ELR (cell line): ENCODE results near the gene TALDO1.
"Not testable (repeated sequence)": the region's sequence is repeated elsewhere in the genome, so short reads cannot be mapped to it uniquely, and the experiment has no call there.

Experiments
- DNase-seq: peaks from one replicate; pipeline ENCODE4 v3.0.0-alpha.2; 2015; ENCODE audit warnings: low read depth

Gene TALDO1

DNA sequence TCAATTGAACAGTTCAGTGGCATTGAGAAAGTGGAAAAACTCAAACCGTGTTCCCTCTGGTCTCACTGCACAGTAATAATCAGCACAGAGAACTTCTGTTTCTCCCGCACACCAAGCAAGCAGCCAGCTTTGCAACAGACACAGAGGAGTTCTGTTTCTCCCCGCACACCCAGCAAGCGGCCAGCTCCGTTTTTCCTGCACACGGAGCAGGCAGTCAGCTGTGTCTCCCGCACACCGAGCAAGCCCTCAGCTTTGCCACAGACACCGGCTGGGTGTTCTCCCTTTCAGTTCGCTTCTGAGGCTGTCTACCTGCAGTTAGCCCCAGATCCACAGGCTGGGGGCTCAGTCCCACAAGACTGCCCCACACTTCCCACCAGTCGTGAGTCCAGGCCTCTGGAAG, 9.9 kb upstream of the TALDO1 start:
- DNase-seq: no peak

DNA sequence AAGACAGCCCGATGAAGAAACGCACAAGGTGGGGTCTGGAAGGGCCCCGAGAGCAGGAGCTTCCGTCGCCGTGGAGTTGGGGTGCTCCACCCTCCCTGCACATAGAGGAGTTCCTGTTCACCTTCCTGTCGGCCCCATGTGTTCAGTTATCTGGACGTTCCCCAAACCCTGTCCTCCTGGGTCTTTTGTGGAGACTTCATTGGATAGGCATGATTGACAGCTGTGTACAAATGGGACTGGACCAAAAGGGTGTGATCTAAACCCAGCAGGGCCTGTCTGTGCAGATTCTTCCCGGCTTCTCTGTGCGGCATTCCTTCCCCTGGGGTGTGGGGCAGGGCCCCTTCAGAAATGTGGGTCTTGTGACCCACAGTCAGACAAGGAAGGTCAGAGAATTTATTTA, 9.4 kb upstream of the TALDO1 start:
- DNase-seq: not testable (repeated sequence)

DNA sequence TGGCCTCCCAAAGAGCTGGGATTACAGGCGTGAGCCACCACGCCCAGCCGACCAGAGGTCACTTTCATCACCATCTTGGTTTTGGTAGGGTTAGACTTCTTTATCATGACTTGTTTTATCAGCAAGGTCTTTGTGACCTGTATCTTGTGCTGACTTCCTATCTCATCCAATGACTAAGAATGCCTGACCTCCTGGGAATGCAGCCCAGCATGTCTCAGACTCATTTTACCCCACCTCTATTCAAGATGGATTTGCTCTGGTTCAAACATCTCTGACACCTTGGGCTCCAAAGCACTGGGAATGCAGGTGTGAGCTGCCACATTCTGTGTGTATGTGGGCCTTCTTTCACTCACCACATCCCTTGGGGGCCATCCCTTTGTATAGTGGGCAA, 5.1 kb upstream of the TALDO1 start:
- DNase-seq: peak; percentile 24

DNA sequence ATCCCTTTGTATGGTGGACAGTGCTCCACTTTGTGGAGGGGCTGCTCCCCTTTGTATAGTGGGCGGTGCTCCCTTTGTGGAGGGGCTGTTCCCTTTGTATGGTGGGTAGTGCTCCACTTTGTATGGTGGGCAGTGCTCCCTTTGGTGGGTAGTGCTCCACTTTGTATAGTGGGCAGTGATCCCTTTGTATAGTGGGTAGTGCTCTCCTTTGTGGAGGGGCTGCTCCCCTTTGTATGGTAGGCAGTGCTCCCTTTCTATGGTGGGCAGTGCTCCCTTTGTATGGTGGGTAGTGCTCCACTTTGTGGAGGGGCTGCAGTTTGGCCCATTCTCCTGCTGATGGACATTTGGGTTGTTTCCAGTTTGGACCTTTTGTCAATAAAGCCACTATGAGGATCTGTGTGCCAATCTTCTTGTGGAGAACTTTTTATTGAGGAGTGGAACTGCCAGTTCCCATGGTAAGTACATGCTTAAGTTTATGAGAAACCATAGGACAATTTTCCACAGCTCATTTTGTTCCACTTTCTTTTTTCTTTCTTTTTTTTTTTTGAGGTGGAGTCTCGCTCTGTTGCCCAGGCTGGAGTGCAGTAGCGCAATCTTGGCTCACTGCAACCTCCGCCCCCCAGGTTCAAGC, 4.6 kb upstream of the TALDO1 start:
- DNase-seq: no peak

DNA sequence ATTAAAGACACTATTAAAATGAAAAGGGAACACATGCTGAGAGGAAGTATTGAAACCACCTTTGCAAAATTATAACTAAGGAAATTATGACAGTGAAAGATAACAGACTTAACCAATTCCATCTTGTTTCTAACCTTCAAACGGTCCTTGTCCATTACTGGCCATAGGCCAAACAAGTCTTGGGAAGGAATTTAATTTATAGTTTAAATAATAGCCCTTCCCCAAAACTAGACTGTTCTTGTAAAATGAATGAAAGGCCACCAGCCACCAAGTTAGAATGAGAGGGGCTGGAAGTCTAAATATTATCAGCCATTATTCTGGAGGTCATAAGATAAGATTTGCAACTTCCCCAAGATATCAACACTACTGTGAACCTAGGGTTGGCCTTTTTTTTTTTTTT, 1.8 kb upstream of the TALDO1 start:
- DNase-seq: no peak

DNA sequence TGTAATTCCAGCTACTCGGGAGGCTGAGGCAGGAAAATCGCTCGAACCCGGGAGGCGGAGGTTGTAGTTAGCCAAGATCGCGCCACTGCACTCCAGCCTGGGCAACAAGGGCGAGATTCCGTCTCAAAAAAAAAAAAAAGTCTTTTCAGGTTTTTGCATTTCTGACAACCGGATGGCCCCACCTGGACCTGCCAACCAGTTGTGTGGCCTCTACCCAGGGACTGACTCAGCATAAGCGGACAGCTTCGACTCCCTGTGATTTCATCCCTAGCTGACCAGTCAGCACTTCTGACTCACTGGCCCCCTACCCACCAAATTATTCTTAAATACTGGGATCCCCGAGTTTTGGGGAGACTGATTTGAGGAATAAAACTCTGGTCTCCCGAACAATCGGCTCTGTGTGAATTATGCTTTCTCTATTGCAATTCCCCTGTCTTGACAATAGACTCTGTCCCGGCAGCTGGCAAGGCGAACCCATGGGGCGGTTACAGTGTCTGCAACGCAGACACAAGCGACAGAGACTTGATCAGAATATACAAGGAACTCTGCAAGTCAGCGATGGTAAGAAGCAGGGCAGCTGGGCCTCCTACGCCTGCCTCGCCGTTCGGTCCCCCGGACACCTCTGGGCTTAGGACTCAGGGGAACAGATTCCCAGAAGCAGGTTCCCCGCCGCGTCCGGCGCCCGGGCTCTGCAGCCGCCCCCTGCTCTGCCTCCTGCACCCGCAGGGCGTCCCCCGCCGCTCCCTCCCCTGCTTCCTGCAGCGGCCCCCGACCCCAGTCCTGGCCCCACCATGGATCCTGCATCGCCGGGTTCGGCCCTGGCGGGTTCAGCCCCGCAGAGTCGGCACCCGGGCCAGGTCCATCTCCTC, 741 bp upstream of the TALDO1 start:
- DNase-seq: peak; percentile 45

DNA sequence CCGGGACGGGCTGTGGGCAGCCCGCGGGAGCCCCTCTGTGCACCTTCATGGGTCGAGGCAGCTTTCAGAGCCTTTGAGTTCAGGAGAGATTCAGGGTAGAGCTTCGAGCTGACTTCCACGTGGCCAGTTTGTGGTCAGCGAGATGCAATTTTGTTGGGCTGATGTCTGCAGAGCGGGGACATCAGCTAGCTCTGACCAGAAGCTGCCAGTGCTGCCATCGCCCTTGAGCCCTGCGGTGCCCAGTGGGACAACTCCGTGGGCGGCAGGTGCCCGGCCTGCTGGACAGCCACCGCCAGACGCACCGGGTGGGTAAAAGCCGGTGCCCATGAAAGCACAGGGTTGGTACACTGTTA, 719 bp downstream of the TALDO1 start:
- peak; percentile 42 for DNase-seq

DNA sequence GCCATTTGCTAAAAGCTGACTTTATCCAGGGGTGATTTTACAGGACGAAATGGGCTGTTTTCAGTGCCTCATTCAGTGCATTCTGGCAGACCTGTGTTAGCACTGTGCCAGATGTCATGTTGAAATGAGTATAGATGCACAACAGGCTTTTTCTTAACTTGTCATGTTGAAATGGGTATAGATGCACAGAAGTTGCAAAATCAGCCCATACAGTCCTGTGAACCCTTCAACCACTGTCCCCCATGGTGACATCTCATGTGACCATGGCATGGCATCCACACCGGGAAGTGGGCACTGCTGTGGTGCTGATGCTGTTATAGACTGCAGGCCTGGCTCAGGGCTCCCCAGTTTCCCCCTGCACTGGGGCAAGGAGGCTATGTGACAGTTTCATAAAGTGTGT, 2.5 kb downstream of the TALDO1 start:
- DNase-seq: no peak

DNA sequence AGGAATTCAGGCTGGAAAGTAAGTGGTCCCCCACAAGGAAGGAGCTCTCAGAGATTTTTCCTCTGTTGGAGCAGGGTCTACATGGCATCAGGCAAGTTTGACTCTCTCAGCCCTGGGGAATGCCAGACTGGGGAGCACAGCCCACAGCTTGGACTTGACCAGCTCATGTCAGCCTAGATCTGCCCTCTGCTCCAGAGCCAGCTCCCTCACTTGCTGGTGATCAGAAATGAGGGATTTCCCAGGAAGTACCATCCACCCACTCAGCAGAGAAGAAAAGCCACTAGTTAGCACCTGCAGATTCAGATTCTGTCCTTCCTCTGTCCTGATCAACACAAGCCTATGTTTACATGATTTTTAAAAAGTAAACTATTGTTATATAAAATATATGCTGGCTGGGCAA, 13.0 kb downstream of the TALDO1 start:
- DNase-seq: no peak

DNA sequence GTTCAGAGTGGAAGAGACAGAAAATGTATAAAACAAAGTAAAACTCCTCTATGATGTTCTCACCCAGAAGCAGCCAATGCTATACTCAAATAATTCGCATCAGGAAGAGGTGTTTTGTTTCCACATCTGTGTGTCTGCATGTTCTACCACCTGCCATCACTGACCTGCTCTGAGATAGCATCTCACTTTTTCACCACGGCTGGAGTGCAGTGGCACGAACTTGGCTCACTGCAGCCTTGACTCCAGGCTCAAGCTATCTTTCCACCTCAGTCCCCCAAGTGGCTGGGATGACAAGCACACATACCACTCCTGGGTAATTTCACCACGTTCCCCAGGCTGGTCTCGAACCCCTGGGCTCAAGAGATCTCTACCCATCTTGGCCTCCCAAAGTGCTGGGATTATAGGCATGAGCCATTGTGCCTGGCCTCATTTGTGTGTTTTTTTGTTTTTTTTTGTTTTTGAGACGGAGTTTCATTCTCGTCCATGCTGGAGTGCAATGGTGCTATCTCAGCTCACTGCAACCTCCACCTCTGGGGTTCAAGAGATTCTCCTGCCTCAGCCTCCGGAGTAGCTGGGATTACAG, 14.4 kb downstream of the TALDO1 start:
- DNase-seq: no peak

DNA sequence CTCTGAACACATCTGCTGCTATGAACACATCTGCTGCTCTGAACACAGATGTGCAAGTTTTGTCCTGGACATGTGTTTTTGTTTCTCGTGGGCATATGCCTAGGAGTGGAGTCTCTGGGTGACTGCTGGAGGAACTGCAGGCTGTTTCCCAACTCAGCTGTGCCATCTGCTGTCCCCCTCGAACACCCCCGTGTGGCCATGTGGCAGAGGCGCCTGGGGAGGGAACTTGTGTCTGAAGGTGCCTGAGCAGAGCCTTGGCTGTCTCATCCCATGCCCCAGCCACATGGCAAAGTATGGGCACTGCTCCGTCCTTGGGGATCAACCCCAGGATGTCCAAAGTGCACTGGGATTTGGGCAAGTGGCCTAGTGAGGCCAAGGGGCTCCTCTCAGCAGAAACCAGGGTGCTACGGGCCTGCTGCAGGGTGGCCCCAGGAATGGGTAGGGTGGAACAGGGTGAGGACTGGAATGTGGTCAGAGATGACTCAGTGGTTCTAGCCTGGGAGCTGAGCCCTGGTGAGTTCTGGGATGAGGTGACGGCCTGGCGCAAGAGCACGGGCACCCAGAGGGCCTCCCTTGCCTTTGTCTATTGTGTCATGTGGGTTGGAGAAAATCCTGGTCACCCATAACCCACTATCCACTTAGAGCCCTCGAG, 15.3 kb downstream of the TALDO1 start:
- DNase-seq: peak; percentile 94

DNA sequence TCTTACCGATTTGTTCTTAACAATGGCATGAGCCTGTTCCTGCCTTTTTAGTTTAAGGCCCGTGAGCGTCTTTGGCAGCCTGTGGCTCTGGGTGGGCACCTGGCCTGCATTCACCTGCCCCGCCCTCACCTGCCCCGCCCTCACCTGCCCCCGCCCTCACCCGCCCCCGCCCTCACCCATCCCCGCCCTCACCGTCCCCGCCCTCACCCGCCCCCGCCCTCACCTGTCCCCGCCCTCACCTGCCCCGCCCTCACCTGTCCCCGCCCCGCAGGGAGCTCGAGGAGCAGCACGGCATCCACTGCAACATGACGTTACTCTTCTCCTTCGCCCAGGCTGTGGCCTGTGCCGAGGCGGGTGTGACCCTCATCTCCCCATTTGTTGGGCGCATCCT, 15.8 kb downstream of the TALDO1 start:
- DNase-seq: no peak

DNA sequence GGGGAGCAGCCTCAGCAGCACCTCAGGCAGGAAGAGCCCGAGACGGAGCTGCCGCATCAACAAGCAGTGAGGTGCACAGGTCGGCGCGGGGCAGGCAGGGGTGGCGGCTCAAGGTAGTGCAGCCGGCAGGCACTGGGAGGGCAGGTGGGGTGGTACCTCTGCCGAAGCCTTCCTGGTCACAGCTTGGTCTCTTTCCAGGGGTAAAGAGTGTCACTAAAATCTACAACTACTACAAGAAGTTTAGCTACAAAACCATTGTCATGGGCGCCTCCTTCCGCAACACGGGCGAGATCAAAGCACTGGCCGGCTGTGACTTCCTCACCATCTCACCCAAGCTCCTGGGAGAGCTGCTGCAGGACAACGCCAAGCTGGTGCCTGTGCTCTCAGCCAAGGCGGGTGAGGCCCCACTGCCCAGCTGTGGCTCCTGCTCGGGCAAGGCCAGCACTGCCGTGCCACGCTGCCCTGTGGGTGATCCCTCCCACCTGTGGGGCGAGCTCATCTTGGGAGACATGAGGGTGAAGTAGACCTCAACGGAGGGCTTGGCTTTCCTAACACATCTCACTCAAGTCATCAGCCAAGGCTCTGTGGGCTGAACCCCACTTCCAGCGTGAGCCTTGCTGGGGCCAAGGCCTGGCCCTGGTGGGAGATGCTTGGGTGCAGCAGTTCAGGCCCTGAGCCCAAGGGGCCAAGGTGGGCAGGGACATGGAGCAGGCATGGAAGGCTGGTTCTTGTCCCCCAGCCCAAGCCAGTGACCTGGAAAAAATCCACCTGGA, 16.5 kb downstream of the TALDO1 start:
- no peak for DNase-seq

DNA sequence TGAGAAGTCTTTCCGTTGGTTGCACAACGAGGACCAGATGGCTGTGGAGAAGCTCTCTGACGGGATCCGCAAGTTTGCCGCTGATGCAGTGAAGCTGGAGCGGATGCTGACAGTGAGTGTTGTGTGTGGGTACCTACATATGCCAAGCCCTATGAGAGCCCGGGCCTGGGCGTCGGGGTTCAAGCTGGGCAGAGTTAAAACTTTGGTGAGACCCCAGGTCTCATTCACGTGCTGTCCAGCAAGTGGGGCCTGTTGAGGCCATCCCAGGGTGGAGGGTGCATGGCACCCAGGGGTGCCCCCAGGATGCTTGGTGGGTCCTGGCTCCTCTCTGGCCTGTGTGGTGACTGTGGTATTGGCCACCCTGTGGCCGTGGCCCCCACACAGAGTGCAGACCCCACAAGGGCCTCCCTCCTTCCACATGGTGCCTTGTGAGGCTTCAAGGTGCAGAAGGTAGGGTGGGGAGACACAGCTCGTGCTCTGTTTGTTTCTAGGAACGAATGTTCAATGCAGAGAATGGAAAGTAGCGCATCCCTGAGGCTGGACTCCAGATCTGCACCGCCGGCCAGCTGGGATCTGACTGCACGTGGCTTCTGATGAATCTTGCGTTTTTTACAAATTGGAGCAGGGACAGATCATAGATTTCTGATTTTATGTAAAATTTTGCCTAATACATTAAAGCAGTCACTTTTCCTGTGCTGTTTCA, 17.2 kb downstream of the TALDO1 start:
- DNase-seq: no peak

DNA sequence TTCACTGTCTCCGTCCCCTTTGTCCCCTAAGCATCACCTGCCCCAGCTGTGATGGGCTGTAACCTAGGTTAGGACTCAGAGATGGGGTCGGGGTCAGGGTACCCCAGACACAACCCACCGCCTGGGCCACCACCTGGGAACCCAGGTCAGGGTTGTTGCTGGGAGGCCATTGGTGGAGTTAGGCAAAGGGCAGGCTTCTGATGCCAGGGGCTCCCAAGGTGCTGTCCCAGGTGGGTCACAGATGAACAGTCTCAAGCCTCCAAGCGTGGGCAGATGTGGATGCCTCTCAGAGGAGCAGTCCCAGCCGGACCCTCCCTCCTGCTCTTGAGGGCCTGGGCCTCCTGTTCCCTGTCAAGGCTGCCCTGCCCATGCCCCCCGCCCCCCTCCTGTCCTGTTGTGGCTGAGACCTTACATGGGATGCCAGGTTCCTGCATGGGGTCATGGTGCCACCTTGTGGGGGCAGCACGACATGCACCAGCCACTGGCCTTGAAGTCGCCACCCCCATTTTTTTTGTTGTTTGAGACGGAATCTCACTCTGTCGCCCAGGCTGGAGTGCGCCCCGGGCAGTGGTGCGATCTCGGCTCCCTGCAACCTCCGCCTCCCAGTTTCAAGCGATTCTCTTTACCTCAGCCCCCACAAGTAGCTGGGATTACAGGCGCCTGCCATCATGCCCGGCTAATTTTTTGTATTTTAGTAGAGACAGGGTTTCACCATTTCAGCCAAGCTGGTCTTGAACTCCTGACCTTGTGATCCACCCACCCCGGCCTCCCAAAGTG, 17.9 kb downstream of the TALDO1 start:
- DNase-seq: peak; percentile 70

DNA sequence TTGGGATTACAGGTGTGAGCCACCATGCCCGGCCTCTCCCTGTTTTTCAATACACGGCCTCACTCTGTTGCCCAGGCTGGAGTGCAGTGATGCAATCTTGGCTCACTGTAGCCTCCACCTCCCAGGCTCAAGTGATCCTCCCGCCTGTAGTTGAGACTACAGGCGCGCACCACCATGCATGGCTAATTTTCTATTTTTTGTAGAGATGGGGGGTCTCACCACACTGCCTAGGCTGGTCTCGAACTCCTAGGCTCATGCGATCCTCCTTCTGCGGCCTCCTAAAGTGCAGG, 18.5 kb downstream of the TALDO1 start:
- no peak for DNase-seq

DNA sequence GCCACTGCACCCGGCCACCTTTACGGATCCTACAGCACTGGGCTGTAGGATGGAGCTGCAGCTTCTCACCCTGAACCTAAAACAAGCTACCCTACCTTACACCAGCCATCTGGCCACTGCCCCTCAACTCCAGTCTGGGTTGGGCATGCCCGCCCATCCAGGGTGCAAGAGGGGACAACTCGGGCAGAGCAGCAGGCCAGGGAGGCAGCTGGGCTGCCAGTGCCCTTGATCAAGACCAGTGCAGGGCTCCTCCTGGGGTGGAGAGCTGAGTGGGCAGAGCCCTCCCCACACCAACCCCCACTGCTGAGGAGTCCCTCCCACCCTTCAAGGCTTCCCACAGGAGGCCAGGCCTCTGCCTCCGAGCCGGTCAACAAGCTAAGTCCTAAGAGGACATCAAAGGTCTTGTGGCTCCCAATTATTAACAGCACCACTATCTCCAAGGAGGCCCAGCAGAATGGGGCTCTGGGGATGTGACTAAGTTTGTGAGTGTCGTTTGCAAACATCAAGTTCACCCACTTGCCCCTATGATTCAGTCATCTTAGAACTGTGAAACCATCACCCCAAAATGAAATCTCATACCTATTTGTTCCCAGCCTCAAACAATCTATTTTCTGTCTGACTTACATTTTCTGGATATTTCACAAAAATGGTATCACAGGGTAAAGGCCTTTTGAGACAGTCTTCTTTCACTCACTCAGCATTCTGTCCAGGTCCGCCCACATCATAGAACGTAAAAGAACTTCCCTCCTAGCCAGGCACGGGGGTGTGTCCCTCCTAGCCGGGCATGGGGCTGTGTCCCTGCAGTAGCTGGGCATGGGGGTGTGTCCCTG, 19.1 kb downstream of the TALDO1 start:
- DNase-seq: no peak

DNA sequence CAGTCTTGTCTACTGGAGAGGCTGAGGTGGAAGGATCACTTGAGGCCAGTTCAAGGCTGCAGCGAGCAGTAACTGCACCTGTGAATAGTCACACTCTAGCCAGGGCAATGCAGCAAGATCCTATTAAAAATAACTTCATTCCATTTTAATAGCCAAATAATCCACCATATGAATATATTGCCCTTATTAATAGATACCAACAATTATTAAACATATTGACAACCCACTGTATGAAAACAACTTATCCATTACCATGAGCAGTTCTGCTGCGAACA, 19.6 kb downstream of the TALDO1 start:
- no peak for DNase-seq

DNA sequence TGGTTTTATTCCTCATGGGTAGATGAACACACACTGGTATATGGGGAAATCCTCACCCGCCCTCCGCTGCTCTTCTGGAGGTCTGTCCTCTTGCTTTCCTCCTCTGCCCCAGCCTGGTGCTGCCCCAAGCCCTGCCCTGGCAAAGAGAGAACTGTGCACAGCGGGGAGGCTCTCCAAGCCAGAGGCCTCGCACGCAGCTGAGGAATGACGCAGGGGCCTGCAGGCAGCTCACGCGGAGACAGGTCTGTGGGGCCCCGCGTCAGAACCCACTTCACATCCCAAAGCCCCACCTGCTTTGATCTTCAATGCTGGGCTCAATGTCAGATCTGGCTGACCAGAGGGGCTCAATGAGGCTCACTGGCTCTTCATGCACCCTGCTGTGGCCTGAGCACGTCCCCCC, 20.0 kb downstream of the TALDO1 start:
- DNase-seq: no peak

DNA sequence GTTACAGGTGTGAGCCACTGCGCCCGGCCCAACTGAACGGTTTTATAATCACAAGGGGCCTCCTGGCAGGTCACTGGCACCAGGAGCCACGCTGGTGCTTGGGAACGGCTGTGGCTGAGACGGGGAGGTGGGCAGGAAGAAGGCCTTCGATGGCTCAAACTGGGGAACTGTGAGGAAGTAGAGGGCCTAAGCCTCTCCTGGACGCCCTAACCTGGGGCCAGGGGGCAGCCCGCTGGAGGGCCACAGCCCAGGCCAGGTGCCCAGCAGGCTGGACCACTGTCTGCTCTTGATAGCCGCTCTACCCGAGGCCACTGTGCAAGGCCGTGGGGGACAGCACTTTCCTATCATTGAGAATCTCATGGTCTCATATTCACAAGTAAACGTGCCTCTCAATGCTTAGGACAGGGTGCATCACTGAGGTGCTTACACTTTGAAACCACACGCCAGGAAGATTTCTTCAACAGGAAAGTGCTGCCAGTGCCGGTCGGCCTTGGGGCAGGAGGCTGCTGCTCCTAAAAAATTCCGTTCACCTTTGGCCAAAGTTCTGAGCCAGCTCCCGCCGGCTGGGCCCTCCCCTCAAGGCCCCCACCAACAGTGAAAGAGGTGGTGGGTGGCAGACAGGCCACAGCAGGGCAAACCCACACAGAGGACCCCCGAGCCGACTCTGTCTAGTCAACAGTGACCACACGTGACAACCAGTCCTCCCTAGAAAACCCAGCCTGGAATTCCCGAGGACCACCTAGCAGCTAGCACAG, 22.8 kb downstream of the TALDO1 start:
- no peak for DNase-seq
